ENCODE results near the gene PRDM15. TPM values are rescaled to one million over a fixed set of nuclear protein-coding genes. Genes with fewer than 3 reads are reported as not detected.

PRDM15 gene
- total RNA-seq, 4 donors from 2014 or later, result 5.3 to 20.8 (median 13.6) TPM

DNA sequence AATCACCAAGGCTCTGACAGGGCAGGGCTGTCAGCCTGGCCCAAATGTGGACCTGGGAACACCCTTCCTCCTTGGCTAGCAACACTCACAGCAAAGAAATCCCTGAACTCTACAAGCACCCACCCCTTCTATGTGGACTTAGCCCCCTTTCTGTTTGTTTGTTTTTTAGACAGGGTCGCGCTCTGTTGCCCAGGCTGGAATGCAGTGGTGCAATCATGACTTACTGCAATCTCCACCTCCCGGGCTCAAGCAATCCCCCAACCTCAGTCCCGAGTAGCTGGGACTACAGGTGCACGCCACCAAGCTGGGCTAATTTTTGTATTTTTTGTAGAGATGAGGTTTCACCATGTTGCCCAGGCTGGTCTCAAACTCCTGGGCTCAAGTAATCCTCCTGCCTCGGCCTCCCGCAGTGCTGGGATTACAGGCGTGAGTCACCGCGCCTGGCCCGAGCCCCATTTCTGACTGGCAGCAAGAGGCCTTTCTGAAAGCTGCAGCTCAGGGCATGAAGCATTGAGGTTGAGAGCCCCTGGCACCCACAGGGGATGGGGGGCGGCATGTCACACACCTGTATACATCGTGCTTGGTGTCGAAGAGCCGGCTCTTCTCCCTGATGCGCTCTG is 128.5 kb downstream of the PRDM15 start:
- DNase-seq (ENCODE audit: low spot score) (no peak), ATAC-seq (ENCODE audit: low FRiP score) (no peak)
- TF ChIP-seq, protein P1, sequence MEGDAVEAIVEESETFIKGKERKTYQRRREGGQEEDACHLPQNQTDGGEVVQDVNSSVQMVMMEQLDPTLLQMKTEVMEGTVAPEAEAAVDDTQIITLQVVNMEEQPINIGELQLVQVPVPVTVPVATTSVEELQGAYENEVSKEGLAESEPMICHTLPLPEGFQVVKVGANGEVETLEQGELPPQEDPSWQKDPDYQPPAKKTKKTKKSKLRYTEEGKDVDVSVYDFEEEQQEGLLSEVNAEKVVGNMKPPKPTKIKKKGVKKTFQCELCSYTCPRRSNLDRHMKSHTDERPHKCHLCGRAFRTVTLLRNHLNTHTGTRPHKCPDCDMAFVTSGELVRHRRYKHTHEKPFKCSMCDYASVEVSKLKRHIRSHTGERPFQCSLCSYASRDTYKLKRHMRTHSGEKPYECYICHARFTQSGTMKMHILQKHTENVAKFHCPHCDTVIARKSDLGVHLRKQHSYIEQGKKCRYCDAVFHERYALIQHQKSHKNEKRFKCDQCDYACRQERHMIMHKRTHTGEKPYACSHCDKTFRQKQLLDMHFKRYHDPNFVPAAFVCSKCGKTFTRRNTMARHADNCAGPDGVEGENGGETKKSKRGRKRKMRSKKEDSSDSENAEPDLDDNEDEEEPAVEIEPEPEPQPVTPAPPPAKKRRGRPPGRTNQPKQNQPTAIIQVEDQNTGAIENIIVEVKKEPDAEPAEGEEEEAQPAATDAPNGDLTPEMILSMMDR (IDR thresholded peaks at IDR 0.05), result no peak

DNA sequence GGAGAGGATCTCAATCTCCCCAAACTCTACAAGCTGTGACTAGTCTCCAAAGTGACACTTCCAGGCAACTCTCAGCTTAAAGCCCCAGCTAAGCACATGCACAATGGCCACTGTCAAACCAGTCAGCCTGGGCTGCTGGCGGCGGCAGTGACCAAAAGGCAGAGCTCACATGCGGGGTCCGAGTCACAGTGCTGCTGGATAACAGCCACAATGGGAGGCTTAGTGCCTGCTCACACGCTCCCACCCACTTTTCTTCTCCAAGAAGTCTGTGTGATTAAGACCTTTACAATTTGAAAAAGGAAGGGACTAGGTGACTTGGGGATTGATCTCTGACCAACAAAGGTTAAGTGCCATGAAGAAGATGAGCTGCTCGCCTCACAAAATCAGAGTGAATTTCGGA is 129.1 kb downstream of the PRDM15 start:
- no peak for DNase-seq (ENCODE audit: low spot score)
- ATAC-seq (ENCODE audit: low FRiP score), result no peak
- TF ChIP-seq, protein P1 (IDR thresholded peaks at IDR 0.05), result no peak

DNA sequence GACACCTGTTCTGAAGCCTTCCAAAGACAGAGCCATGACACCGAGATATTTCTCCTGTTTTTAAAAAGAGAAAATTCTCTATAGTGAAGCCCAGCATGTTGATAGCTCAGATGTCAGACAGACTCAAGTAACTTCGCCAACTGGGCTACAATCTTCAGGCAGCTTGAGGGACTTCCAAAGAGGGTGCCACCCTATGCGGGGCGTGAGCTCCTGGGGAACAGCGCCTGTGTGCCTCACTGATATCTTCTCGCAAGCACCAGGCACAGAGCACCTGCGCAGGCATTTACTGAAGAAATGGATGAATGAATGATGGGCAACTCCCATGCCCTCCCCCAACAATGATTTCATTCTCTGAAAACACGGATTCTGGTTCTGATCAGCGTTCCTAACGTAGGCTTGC is 129.9 kb downstream of the PRDM15 start:
- no peak for ATAC-seq (ENCODE audit: low FRiP score)
- TF ChIP-seq, protein P1 (IDR thresholded peaks at IDR 0.05), result no peak
- DNase-seq (ENCODE audit: low spot score), result no peak

Small RNA genes lying within 50 kb of the gene (small RNA-seq; reads per million reads assigned to genes)
- not detected for gene RF00334

Other genes starting within 250 kb of the PRDM15 start
- gene RIPK4, start 112.3 kb downstream of the PRDM15 start, total RNA-seq, result 10 to 100 TPM in 1 of 4 donors, 1 to 10 TPM in 2, not detected in 1; 2.5 to 17.7 (median 4.9) TPM
- 100 to 1,000 TPM in 2 of 4 donors, 10 to 100 TPM in 2; 57.7 to 264 (median 96.4) TPM for gene C2CD2, start 74.7 kb upstream of the PRDM15 start, total RNA-seq
- 10 to 100 TPM; 11.6 to 27.8 (median 18.9) TPM for gene ZBTB21, start 131.0 kb upstream of the PRDM15 start, total RNA-seq
- not detected for gene UMODL1, start 192.0 kb upstream of the PRDM15 start, total RNA-seq